OCI-LY7 (cell line): ENCODE data around the gene YBX1.
A peak's percentile ranks its signal among the peaks of the same experiment; 100 is the strongest.

Source experiments
- CTCF ChIP-seq: fragments of 200-600 bp; sonication (generic); conservative IDR thresholded peaks from 2 replicates; pipeline ENCODE4 v1.5.1; 2014; ENCODE audit warnings: mild to moderate bottlenecking, antibody characterized with exemption, low read length, moderate library complexity, mixed read lengths
- EZH2phosphoT487 ChIP-seq: fragments of 200-600 bp; sonication (generic); IDR thresholded peaks from 2 replicates; pipeline ENCODE4 v1.6.1; 2018; ENCODE audit warnings: low read depth, borderline replicate concordance, mild to moderate bottlenecking, mixed run types, antibody characterized with exemption, low read length, moderate library complexity, mixed read lengths

DNA sequence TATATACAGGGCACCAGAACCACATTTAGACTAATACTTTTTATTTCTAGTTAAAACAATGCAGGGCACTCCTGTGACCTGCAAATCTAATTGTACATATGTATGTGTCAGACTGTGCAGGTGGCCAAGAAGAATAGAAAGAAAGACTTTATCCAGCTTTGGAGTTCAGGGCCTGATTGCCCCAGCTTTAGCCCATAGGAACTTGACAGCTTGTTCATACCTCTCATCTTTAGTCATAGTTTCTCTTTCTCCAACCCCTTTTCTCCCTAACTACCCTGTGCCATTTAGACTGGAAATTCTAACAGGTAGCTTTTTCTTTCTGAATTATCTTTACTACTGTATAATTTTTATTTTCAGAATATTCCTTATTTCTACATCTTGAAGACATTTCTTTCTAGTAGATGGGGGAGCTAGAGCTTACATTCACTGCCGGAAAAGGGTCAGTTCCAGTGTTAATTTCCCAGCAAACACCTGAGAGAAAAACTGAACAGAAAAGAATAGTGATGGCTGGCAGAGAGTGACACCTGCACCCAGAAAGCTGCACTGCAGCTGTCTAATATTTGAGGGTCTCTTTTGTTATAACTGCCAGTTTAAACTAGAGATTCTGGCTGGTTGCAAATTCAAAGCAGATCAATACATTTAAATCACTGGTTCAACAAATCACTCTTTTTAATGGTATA, 8.4 kb downstream of the YBX1 start:
- TF ChIP-seq EZH2phosphoT487 (no peak), CTCF (peak; percentile 60)
